SKM-1 treated with dmso at 0.1 percent for 144 hours (cell line): Measurements from ENCODE around the gene MRPS16.
A peak's percentile ranks its signal among the peaks of the same experiment; 100 is the strongest.

Source experiments
- DNase-seq: peaks from one replicate; lab custom pipeline; 2025; ENCODE audit not compliant: unreplicated experiment; lab: John Stamatoyannopoulos, UW

Gene MRPS16

GRCh38 chr10:73244866-73245477 is 7.5 kb downstream of the MRPS16 start:
- no peak for DNase-seq

DNA sequence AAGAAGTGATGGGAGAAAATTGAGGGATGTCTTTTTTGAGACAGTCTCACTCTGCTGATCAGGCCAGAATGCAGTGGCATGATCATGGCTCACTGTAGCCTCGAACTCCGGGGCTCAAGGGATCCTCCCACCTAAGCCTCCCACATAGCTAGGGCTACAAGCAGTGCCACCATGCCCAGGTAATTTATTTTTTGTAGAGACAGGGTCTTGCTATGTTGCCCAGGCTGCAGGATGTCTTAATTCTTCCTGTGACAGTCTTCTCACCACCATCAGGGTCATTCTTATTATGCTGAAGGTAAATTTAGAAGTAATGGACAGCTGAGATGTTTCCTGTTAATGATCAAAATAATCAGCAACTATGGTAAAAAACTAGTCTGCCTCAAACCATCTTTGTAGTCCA is 12.5 kb downstream of the MRPS16 start:
- no peak for DNase-seq

DNA sequence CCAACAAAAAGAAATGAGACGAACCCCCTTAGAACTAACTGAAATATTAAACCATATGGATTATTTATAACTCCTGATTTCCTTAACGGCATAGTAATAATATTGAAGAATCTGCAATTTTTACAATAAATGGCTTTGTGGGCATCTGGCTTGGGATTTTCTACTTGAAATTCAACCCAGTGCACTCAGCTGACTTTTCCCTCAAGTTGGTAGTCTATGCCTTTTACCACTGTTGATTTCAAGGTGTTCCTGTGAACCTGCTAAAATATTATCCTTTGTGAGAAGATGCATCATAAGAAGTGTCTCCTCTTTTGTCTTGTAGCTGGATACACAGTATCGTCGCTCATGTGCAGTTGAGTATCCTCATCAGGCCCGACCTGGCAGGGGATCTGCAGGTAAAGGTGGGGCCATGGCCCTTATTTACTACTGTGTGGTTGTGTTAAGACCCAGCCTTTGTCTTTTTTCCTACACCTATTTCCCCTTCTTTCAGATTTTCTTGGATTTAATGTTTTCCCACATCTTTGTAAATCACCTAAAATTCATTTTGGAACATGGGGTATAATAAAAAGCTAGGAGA is 13.4 kb downstream of the MRPS16 start:
- no peak for DNase-seq

GRCh38 chr10:73234695-73235094 is 17.7 kb downstream of the MRPS16 start:
- no peak for DNase-seq

GRCh38 chr10:73233883-73234282 is 18.6 kb downstream of the MRPS16 start:
- no peak for DNase-seq

DNA sequence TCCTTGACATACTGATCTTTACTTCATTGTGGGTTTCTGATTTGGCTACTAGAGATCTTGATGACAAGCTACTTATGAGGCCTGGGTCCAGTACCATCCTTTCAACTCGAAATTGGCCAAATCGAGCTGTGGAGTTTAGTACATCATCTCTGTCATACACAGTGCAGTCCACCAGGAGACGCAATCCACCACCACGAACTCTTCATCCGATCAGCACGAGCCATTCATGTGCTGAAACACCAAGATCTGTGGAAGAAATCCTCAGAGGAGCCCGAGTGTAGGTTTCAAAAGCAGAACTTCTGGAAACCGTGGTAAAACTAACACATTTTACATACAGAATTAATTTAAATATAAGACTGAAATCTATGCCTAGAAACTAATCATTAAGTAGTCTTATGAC is 19.6 kb downstream of the MRPS16 start:
- no peak for DNase-seq

- DNase-seq = peak; percentile 47
These were observed 22.9 kb downstream of the MRPS16 start for GRCh38 chr10:73229567-73229966.

GRCh38 chr10:73228247-73228646 is 24.2 kb downstream of the MRPS16 start:
- no peak for DNase-seq

DNA sequence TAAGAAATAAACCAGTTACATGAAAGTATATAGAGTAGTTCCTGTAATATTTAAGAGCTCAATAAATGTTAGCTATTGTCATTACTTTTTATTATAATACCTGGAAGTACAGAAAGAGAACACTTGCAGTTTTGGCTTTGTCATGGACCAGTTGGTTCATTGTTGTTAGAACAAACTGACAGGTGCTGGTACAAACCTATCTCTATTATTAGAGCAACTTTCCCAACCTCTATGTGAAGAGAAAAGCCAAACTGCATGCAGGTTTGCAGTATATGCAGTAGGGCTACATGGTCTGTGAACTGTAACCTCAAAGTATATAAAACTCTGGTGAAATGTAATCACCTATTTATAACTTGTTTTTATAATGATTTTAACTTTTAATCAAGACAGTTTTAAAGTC is 25.8 kb downstream of the MRPS16 start:
- DNase-seq = no peak

GRCh38 chr10:73225518-73225917 is 26.9 kb downstream of the MRPS16 start:
- no peak for DNase-seq

DNA sequence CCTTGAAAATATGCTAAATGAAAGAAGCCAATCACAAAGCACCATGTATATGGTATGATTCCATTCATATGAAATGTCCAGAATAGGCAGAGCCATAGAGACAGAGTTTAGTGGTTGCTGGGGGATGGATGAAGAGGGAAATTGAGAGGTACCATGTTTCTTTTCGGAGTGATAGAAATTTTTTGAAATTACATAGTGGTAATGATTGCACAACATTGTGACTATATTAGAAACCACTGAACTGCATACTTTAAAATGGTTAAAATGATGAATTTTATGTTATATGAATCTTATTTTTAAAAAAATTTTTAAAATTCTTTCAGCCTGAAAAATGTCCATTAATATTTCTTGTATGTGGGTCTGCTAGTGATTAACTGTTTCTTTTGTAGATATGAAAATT is 31.5 kb downstream of the MRPS16 start:
- DNase-seq = no peak

DNA sequence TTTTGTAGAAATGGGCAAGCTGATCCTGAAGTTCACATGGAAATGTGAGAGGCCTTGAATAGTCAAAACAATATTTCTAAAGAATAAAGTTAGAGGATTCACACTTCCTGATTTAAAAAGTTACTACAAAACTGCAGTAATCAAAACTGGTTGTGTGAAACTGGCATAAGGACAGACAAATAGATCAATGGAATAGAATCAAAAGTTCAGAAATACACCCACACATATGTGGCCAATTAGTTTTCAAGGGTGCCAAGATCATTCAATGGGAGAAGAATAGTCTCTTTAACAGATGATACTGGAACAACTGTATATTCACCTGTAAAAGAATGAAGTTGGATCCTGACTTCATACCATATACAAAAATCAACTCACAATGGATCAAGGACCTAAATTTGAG is 33.1 kb downstream of the MRPS16 start:
- DNase-seq = no peak

DNA sequence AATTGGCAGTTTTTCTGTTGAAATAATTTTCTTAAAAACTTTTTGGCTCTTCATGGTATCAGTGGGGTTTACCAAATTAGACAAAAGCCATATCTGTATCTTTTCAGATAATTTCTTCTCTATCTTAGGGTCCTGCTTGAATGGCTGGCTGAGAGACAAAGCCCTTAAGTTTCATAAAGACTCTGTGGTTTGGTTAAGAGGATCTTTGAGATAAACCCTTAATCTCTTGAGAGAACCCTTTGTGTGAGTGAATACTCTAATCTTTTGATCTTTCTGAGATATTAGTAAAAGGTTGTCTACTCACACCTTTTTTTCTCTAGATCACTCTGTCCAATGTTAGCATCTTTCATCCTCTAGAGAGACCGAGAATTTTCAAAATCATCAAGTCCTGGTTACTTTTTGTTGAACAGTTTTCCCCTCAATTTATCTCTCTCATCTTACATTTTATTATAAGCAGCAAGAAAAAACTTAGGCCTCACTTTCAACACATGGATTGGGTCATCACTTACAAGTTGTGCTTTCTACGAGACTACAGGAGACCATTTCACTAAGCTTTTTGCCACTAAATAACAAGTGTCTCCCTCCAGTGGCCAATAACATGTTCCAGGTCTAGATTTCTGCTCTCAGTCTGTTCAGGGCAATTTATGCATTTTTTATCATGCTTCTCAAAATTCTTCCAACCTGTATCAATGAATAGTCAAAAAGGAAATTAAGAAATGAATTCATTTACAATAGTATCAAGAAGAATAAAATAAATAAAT is 33.8 kb downstream of the MRPS16 start:
- peak; percentile 24 for DNase-seq

GRCh38 chr10:73217628-73218027 is 34.8 kb downstream of the MRPS16 start:
- DNase-seq = no peak

GRCh38 chr10:73215749-73216148 is 36.7 kb downstream of the MRPS16 start:
- no peak for DNase-seq

DNA sequence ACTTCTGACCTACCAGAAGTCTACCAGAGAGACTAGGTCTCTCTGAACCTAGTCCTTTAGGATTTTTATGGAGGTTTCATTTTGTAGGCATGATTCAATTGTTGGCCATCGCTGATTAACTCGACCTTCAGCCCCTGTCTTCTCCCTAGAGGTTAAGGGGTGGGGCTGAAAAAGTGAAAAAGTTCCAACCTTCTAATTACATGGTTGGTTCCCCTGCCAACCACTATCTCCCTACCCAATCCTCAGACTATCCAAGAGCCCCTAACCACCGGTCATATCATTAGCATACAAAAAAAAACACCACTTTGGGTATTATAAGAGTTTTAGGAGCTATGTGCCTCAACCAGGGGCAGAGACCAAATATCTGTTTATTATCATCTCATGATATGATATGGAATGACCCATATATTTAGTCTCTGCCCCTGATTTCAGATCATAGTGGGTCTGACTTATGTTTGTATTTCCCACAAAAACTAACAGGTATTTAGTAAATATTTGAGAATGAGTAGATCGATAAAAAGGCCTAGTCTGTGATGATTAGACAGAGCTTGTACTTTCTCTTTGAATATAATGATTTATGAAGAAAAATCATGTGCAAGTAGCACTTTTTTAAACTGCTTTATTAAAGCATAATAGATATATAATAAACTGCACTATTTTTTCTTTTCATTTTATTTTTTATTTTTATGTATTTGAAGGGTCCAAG is 41.2 kb downstream of the MRPS16 start:
- no peak for DNase-seq

DNA sequence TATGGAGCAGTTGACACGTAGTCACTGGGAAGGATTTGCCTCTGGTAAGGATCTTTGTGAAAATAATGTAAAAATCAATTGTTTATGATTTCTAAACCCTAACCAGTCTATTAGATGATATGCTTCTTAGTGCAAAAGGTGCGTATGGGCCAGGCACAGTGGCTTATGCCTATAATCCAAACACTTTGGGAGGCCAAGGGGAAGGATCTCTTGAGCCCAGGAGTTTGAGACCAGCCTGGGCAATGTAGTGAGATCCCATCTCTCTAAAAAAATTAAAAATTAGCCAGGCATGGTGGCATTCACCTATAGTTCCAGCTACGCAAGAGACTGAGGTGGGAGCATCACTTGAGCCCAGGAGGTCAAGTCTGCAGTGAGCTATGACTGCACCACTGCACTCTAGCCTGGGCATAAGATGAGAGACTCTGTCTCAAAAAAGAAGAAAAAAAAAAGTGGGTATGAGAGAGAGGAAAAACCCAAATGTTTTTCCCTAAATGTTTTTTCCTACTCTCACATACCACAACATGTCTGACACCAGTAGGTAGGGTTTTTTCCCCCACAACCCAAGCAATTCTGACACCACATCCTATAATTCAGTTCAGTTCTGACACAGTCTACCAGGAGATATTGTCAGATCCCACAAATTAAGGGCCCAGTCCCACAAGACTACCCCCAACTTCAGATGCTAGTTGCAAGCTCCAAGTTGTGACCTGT is 41.9 kb downstream of the MRPS16 start:
- DNase-seq = no peak

DNA sequence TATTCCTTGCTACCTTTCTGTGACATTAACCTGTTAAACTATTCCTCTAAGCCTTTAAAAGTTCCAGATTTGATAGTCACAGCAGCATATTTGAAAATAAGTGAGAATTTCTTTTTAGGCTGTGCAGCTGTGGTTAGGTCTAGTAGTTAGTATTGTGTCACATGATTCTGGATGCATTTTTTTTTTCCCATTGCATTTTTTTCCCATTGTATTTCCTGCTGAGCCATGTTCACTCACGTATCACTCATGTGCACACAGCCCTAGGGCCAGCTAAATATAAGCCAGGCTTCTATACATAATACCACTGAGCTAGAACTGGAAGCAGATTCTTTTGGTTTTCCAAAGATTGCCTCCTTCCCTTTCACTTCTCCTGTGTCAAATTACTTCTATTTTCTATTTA is 42.7 kb downstream of the MRPS16 start:
- DNase-seq = no peak

- no peak for DNase-seq
These were observed 44.6 kb downstream of the MRPS16 start for GRCh38 chr10:73207883-73208282.

GRCh38 chr10:73206385-73206784 is 46.1 kb downstream of the MRPS16 start:
- DNase-seq = no peak

- DNase-seq = no peak
These were observed 46.6 kb downstream of the MRPS16 start for GRCh38 chr10:73205890-73206289.
